Measurements from ENCODE around the gene TMC1.

DNA sequence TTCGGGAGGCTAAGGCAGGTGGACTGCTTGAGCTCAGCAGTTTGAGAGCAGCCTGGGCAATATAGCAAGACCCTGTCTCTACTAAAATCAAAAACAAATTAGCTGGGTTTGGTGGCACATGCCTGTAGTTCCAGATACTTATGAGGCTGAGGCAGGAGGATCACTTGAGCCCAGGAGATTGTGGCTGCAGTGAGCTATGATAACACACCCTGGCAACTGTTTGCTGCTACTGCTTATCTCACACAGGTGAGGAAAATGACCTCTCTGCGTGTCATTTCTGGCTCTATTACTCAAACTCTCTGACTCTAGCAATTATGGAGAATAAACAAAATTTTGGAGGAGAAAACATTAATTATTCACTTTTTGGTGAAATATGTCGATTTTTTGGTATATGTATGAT, 45.3 kb upstream of the TMC1 start:
- TF ChIP-seq, protein P1, sequence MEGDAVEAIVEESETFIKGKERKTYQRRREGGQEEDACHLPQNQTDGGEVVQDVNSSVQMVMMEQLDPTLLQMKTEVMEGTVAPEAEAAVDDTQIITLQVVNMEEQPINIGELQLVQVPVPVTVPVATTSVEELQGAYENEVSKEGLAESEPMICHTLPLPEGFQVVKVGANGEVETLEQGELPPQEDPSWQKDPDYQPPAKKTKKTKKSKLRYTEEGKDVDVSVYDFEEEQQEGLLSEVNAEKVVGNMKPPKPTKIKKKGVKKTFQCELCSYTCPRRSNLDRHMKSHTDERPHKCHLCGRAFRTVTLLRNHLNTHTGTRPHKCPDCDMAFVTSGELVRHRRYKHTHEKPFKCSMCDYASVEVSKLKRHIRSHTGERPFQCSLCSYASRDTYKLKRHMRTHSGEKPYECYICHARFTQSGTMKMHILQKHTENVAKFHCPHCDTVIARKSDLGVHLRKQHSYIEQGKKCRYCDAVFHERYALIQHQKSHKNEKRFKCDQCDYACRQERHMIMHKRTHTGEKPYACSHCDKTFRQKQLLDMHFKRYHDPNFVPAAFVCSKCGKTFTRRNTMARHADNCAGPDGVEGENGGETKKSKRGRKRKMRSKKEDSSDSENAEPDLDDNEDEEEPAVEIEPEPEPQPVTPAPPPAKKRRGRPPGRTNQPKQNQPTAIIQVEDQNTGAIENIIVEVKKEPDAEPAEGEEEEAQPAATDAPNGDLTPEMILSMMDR (IDR thresholded peaks at IDR 0.05 in 4 of 5, conservative IDR thresholded peaks at IDR 0.05 in 1 of 5), result no peak
- TF ChIP-seq POLR2A (IDR thresholded peaks at IDR 0.05), result no peak
